ENCODE measurements around the gene GABRB1.

DNA sequence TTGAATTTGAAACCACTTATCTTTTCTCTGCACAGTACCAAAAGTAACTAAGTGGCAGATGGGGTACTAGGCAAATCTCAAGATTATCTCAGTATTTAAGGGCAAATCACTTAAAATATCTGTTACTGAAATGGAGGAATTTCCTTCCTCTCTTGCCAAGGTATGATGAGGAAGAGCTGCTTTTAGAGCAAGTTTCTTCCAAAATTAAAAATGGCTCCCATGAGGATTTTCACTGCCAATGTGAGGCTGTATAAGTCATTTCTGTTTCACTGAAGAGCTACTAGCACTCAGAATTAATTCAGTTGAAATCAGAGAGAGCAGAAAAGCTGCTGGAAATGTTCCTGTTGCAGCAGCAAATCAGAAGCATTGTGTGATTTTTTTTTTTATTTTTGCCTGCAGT, 43.4 kb downstream of the GABRB1 start:
- TF ChIP-seq CTCF (IDR thresholded peaks at IDR 0.05): no peak
- TF ChIP-seq POLR2A (IDR thresholded peaks at IDR 0.05): no peak
